Adipose tissue (tissue), 3 donors: ENCODE results near the gene TAC1. TPM values are rescaled to one million over a fixed set of nuclear protein-coding genes. Genes with fewer than 3 reads are reported as not detected.
"Not testable (repeated sequence)": the region's sequence is repeated elsewhere in the genome, so short reads cannot be mapped to it uniquely, and the experiment has no call there.

Experiments used
- H3K27ac ChIP-seq: one replicate; pipeline ENCODE4 v1.5.1; 2013; ENCODE audit warnings: low read depth, low read length
- WGBS, 3 donors: extraction: QIAGEN DNeasy Blood & Tissue Kit; methylation state at CpG; one replicate each; pipeline ENCODE4 v1.1.7; 2013; 5-methylcytosine and 5-hydroxymethylcytosine counted together
- polyA plus RNA-seq, 3 donors: library from polyadenylated mRNA; stranded (reverse); fragments of 200-250 nt; gene quantifications; one replicate each; pipeline ENCODE4 v1.2.3, GENCODE V29; 2013
- donor health status: healthy with polysubstance abuse.
- donor health status: Bipolar disorder and iron deficiency.
- donor health status: healthy.

The TAC1 gene
- 1 to 10 TPM in 2 of 3 donors, not detected in 1; 2.1 to 3.9 TPM for polyA plus RNA-seq

GRCh38 chr7:97731736-97732564 is at the start of gene TAC1:
TSS of gene TAC1 (plus strand) at chr7:97732086. CDS start at chr7:97732613, 527 bp downstream.
- no peak within 1 kb of the TSS for H3K27ac ChIP-seq
- 3% methylated on average over 55 to 57 of the region's 57 CpGs for WGBS, 3 donors

- 56 to 87% (median 77%) methylated on average over 4 of the region's 4 CpGs for WGBS, 3 donors
- no peak overlapping the region for H3K27ac ChIP-seq
These were observed 45.9 kb upstream of the TAC1 start for GRCh38 chr7:97685952-97686351.

GRCh38 chr7:97693586-97693985 is 38.3 kb upstream of the TAC1 start:
- 85 to 88% (median 85%) methylated on average over 1 of the region's 1 CpG for WGBS, 3 donors
- H3K27ac ChIP-seq, result no peak overlapping the region

DNA sequence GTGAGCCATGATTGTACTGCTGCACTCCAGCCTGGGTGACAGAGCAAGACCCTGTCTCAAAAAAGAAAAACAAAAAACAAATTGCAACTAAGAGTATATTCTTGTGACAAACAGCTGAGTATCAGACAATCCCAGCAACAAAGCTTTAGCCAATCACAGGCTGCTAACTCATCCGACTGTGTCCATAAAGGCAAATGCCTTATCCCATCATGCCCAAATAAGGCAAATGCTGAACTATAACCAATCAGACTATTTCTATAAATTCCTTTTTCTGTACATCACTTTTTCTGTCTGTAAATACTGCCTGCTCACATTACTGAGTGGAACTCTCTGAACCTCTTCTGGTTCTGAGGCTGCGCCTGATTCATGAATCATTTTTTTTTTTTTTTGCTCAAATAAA is 37.5 kb upstream of the TAC1 start:
- 80 to 93% (median 87%) methylated on average over 2 of the region's 2 CpGs for WGBS, 3 donors
- H3K27ac ChIP-seq, result no peak overlapping the region

GRCh38 chr7:97697396-97697795 is 34.5 kb upstream of the TAC1 start:
- H3K27ac ChIP-seq, result no peak overlapping the region

- WGBS, 3 donors, result 68 to 80% (median 79%) methylated on average over 3 of the region's 3 CpGs
These were observed 9.5 kb upstream of the TAC1 start for GRCh38 chr7:97722386-97722785.

DNA sequence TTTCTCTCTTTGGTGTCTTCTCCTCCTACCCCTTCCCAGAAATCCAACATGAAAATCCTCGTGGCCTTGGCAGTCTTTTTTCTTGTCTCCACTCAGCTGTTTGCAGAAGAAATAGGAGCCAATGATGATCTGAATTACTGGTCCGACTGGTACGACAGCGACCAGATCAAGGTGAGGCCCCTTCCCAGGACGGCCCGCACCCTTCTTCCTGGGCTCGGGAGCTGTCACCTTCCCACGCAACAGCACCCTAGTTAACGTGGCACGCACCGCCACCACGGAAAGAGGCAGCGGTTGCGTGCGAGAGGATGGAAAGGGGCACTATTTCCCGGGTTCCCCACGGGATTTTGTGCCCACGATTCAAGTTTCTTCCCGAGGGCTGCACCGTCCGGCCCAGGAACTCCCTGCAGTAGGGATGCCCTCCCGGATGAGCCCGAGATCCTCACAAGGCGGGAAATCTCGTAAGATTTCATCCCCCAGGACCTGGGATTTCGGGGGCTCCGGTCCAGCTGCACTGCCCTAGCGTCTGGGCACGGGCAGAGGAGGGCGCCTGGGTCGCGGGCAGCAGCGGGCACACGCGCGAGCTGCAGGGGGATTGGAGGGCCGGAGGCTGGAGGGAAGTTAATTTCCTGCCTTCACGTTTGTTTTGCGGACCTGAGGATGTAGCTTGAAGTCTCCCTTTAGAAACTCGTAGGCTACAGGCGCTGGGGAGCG is 834 bp downstream of the TAC1 start:
- WGBS, 3 donors, result 2 to 5% (median 5%) methylated on average over 42 of the region's 42 CpGs
- H3K27ac ChIP-seq, result no peak overlapping the region

More at GRCh38 chr7:97722386-97722785, 9.5 kb upstream of the TAC1 start:
- no peak overlapping the region for H3K27ac ChIP-seq

GRCh38 chr7:97733276-97734161 is 1.6 kb downstream of the TAC1 start:
- WGBS, 3 donors, result 1 to 2% (median 2%) methylated on average over 57 to 59 of the region's 59 CpGs
- no peak overlapping the region for H3K27ac ChIP-seq

DNA sequence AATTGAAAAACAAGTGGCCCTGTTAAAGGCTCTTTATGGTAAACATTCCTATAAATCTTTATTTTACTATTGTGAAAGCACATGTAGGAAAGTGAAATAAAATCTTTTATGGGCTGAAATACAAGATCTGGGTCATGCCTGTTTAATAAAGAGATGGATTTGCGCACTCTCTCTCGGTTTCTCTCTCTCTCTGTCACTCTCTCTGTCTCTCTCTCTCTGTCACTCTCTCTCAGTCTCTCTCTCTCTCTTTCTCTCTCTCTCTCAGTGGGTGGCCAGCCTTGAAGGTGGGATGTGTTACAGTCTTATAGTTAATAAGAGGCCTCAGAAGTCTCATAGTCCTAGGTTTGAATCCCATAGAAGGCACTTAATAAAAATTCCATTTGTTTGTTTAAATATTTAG is 2.4 kb downstream of the TAC1 start:
- WGBS, 3 donors, result 40 to 55% (median 44%) methylated on average over 2 of the region's 2 CpGs
- H3K27ac ChIP-seq, result no peak overlapping the region

GRCh38 chr7:97735075-97735474 is 3.2 kb downstream of the TAC1 start:
- WGBS, 3 donors, result 59 to 70% (median 62%) methylated on average over 3 of the region's 3 CpGs
- H3K27ac ChIP-seq, result no peak overlapping the region

GRCh38 chr7:97748482-97748881 is 16.6 kb downstream of the TAC1 start:
- no peak overlapping the region for H3K27ac ChIP-seq

DNA sequence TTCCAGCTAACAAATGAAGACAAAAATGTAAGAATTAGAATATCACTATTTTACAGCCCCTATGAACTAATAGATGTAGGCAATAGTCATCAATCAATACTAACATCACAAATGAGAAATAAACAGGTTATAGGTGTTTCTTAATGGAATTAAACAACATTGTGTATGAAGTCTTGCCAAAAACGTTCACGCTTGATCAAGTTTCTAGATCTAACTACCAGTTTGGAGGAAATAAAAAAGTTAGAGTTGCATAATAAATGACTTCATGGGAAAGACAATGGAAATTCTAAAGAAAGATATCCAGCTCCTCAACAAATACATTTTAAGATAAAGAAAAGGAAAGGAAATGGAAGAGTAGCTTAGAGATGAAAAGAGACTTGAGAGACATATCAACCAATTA is 19.7 kb downstream of the TAC1 start:
- no peak overlapping the region for H3K27ac ChIP-seq
- WGBS, 3 donors, result 63 to 78% (median 73%) methylated on average over 2 of the region's 2 CpGs

DNA sequence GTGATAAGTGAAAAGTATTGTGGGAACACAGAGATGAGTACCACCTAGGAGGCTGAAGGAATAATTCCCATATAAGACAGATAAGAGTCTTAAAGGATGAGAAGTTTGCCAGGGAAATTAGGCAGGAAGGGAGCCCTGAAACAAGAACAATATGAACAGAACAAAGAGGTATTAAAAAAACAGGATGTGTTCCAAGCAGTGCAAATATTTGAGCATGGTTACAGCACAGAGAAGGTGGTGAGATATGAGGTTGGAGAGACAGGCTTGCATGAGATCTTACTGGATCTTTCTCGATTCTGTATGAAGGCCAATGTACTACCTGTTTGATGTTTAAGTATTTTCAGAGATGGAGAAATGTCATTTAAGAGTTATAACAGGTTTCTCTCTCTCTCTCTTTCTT is 20.3 kb downstream of the TAC1 start:
- WGBS, 3 donors, result 24 to 77% (median 48%) methylated on average over 1 of the region's 1 CpG

DNA sequence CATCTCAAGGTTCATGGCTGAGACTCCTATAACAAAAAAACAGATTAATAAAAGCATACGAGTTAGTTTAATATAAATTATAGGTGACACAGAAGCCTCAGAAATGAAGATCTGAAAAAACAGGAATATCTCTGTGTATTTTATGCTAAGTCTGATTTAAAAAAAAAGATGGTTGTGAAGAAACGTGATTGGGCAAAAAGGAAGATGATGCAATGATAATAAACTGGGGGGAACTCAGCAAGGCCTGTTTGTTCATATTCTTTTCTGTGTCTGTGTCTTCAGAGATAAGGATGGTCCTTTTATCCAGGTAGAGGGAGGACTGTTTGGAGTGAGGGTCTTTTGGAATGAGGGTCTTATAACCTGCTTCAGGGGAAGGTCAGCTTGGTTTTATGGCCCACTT is 25.9 kb downstream of the TAC1 start:
- no peak overlapping the region for H3K27ac ChIP-seq
- WGBS, 3 donors, result 61 to 62% (median 61%) methylated on average over 2 of the region's 2 CpGs

More for the DNA sequence above, 20.3 kb downstream of the TAC1 start:
- no peak overlapping the region for H3K27ac ChIP-seq

- 60 to 63% (median 60%) methylated on average over 5 of the region's 5 CpGs for WGBS, 3 donors
- H3K27ac ChIP-seq, result no peak overlapping the region
These were observed 39.0 kb downstream of the TAC1 start for GRCh38 chr7:97770850-97771249.

DNA sequence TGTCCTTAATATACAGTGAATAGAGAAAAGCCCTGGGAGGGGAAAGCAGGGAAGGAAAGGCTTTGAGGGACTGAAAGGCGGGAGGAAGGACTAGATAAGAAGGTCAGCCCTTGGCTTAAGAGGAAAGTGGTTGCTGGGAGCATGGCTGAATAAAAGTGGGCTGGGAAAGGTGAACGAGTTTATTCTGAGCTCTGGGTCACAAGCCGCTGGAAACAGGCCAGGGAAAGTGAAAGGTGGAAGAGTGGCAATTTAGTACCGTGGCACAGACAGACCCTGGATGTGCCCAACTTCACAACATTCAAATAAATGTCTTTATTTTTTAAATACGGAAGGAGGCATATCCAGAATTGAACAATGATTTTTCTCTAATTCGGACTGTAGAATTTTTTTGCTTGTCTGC is 39.7 kb downstream of the TAC1 start:
- WGBS, 3 donors, result 45 to 65% (median 64%) methylated on average over 6 of the region's 6 CpGs
- H3K27ac ChIP-seq, result no peak overlapping the region

- H3K27ac ChIP-seq, result no peak overlapping the region
- WGBS, 3 donors, result 48 to 75% (median 71%) methylated on average over 4 of the region's 4 CpGs
These were observed 40.4 kb downstream of the TAC1 start for GRCh38 chr7:97772045-97772901.

- 83 to 92% (median 88%) methylated on average over 7 of the region's 7 CpGs for WGBS, 3 donors
- not testable (repeated sequence) for H3K27ac ChIP-seq
These were observed 54.5 kb downstream of the TAC1 start for GRCh38 chr7:97786398-97786797.
